SK-N-SH treated with all-trans-retinoic acid at 6 μM for 48 hours (cell line): ENCODE measurements around the gene WDR74.
"Not testable (repeated sequence)": the region's sequence is repeated elsewhere in the genome, so short reads cannot be mapped to it uniquely, and the experiment has no call there.

ENCODE experiments used
- ATAC-seq: fragments of 200-7000 bp; cut with Tn5 transposase; 3 replicates; pipeline ENCODE4 v1.9.1; 2020; ENCODE audit warnings: mild to moderate bottlenecking, moderate library complexity
- ARNTL ChIP-seq: fragments of 450-650 bp; formaldehyde crosslinking; IDR thresholded peaks from 2 replicates; pipeline ENCODE4 v1.5.0; 2020; ENCODE audit warnings: low read depth, mild to moderate bottlenecking, moderate library complexity, borderline replicate concordance
- CREB5 ChIP-seq: fragments of 250-450 bp; sonication (Bioruptor Pico); IDR thresholded peaks from 2 replicates; pipeline ENCODE4 v1.5.1; 2020; ENCODE audit warnings: low read depth, mild to moderate bottlenecking, moderate library complexity
- CSDC2 ChIP-seq: fragments of 250-450 bp; sonication (Bioruptor Pico); IDR thresholded peaks from 2 replicates; pipeline ENCODE4 v1.5.0; 2020; ENCODE audit warnings: mild to moderate bottlenecking, moderate library complexity
- CSRNP3 ChIP-seq: fragments of 250-450 bp; sonication (Bioruptor Pico); IDR thresholded peaks from 2 replicates; pipeline ENCODE4 v1.5.1; 2021; ENCODE audit warnings: mild to moderate bottlenecking, moderate library complexity
- GLIS3 ChIP-seq: fragments of 250-450 bp; sonication (Bioruptor Pico); IDR thresholded peaks from 2 replicates; pipeline ENCODE4 v1.5.0; 2020; ENCODE audit warnings: mild to moderate bottlenecking, moderate library complexity
- ISL1 ChIP-seq: fragments of 250-450 bp; sonication (Bioruptor Pico); IDR thresholded peaks from 2 replicates; pipeline ENCODE4 v2.1.2; 2022; ENCODE audit warnings: mild to moderate bottlenecking, moderate library complexity
- OSR1 ChIP-seq: fragments of 250-450 bp; sonication (Bioruptor Pico); IDR thresholded peaks from 2 replicates; pipeline ENCODE4 v1.8.0; 2022; ENCODE audit warnings: moderate library complexity, mild to moderate bottlenecking, inconsistent platforms
- POU6F1 ChIP-seq: fragments of 250-450 bp; sonication (Bioruptor Pico); IDR thresholded peaks from 2 replicates; pipeline ENCODE4 v1.8.0; 2021; ENCODE audit warnings: low read depth, mild to moderate bottlenecking, moderate library complexity, borderline replicate concordance
- PPARA ChIP-seq: fragments of 250-450 bp; sonication (Bioruptor Pico); IDR thresholded peaks from 2 replicates; pipeline ENCODE4 v1.5.0; 2020; ENCODE audit warnings: mild to moderate bottlenecking, borderline replicate concordance
- RARB ChIP-seq: fragments of 250-450 bp; sonication (Bioruptor Pico); IDR thresholded peaks from 2 replicates; pipeline ENCODE4 v1.8.0; 2021; ENCODE audit warnings: mild to moderate bottlenecking, moderate library complexity
- TOX ChIP-seq: fragments of 250-450 bp; sonication (Bioruptor Pico); IDR thresholded peaks from 2 replicates; pipeline ENCODE4 v1.8.0; 2021; ENCODE audit warnings: mild to moderate bottlenecking, moderate library complexity, borderline replicate concordance
- TSHZ2 ChIP-seq: fragments of 250-450 bp; sonication (Bioruptor Pico); IDR thresholded peaks from 2 replicates; pipeline ENCODE4 v1.5.0; 2020; ENCODE audit warnings: mild to moderate bottlenecking, moderate library complexity
- ZC3H10 ChIP-seq: fragments of 250-450 bp; sonication (Bioruptor Pico); IDR thresholded peaks from 2 replicates; pipeline ENCODE4 v1.5.1; 2021; ENCODE audit warnings: mild to moderate bottlenecking, moderate library complexity
- ZFP30 ChIP-seq: fragments of 450-650 bp; formaldehyde crosslinking; IDR thresholded peaks from 2 replicates; pipeline ENCODE4 v1.5.0; 2022; ENCODE audit warnings: mild to moderate bottlenecking, moderate library complexity
- ZNF565 ChIP-seq: fragments of 450-650 bp; formaldehyde crosslinking; conservative IDR thresholded peaks from 2 replicates; pipeline ENCODE4 v1.5.0; 2020; ENCODE audit warnings: low read depth, mild to moderate bottlenecking, moderate library complexity
- ZNF70 ChIP-seq: fragments of 450-650 bp; formaldehyde crosslinking; IDR thresholded peaks from 2 replicates; pipeline ENCODE4 v1.5.0; 2020; ENCODE audit warnings: mild to moderate bottlenecking, moderate library complexity
- ZNF8 ChIP-seq: fragments of 450-650 bp; formaldehyde crosslinking; IDR thresholded peaks from 2 replicates; pipeline ENCODE4 v1.5.0; 2020; ENCODE audit warnings: mild to moderate bottlenecking, moderate library complexity

Gene WDR74

GRCh38 chr11:62846177-62846576, 6.8 kb upstream of the WDR74 start:
- no peak for TF ChIP-seq ARNTL (CRISPR knock-in tag)
- no peak for TF ChIP-seq POU6F1 (CRISPR knock-in tag)
- TF ChIP-seq PPARA (CRISPR knock-in tag) = no peak
- TF ChIP-seq RARB (CRISPR knock-in tag) = no peak
- no peak for TF ChIP-seq CREB5 (CRISPR knock-in tag)
- TF ChIP-seq GLIS3 (CRISPR knock-in tag) = no peak
- no peak for TF ChIP-seq ZNF70 (CRISPR knock-in tag)
- TF ChIP-seq TOX = no peak
- TF ChIP-seq CSRNP3 (CRISPR knock-in tag) = no peak
- no peak for TF ChIP-seq ZFP30
- no peak for ATAC-seq

GRCh38 chr11:62844154-62844553, 4.8 kb upstream of the WDR74 start:
- ATAC-seq = no peak
- TF ChIP-seq RARB (CRISPR knock-in tag) (no peak), TOX (no peak), ZC3H10 (CRISPR knock-in tag) (no peak), ZFP30 (no peak), ZNF8 (CRISPR knock-in tag) (no peak), POU6F1 (CRISPR knock-in tag) (no peak), TSHZ2 (no peak), ISL1 (CRISPR knock-in tag) (no peak)

- TF ChIP-seq OSR1 (CRISPR knock-in tag) (no peak), TOX (no peak), CSDC2 (CRISPR knock-in tag) (no peak), ZNF565 (CRISPR knock-in tag) (no peak), ARNTL (CRISPR knock-in tag) (no peak), PPARA (CRISPR knock-in tag) (no peak), POU6F1 (CRISPR knock-in tag) (no peak), ZFP30 (no peak), ZNF8 (CRISPR knock-in tag) (no peak)
- ATAC-seq = no peak
These were observed 4.1 kb upstream of the WDR74 start for GRCh38 chr11:62843466-62843865.

- ATAC-seq = not testable (repeated sequence)
These were observed 3.5 kb upstream of the WDR74 start for GRCh38 chr11:62842891-62843290.
